ENCODE data around the gene ESR1. TPM values are rescaled to one million over a fixed set of nuclear protein-coding genes. Genes with fewer than 3 reads are reported as not detected.
"Not testable (repeated sequence)": the region's sequence is repeated elsewhere in the genome, so short reads cannot be mapped to it uniquely, and the experiment has no call there.

The ESR1 gene
- total RNA-seq, 2 donors from 2014 or later: 0.16 to 1.3 TPM

GRCh38 chr6:152049502-152049901 lies 242.0 kb downstream of the ESR1 start:
- no peaks in the 10 kb centered on the region for H3K9me3 Mint-ChIP-seq
- no peak for ATAC-seq
- H3K27ac Mint-ChIP-seq: no peak overlapping the region
- DNase-seq (ENCODE audit: low spot score in 2 of 2): no peak
- H3K36me3 Mint-ChIP-seq: no peaks in the 10 kb centered on the region

- Mint-ChIP-seq H3K9me3 (no peaks in the 10 kb centered on the region), H3K36me3 (no peaks in the 10 kb centered on the region), H3K27ac (no peak overlapping the region)
- DNase-seq (ENCODE audit: low spot score in 2 of 2) (no peak), ATAC-seq (no peak)
Measured at GRCh38 chr6:152050451-152051195, 243.1 kb downstream of the ESR1 start.

GRCh38 chr6:152052061-152052460 lies 244.6 kb downstream of the ESR1 start:
- no peaks in the 10 kb centered on the region for H3K9me3 Mint-ChIP-seq

GRCh38 chr6:152053332-152053731 lies 245.8 kb downstream of the ESR1 start:
- no peaks in the 10 kb centered on the region for H3K36me3 Mint-ChIP-seq
- no peak for ATAC-seq
- H3K27ac Mint-ChIP-seq: no peak overlapping the region
- DNase-seq (ENCODE audit: low spot score in 2 of 2): no peak
- no peaks in the 10 kb centered on the region for H3K9me3 Mint-ChIP-seq

More at GRCh38 chr6:152052061-152052460, 244.6 kb downstream of the ESR1 start:
- ATAC-seq: no peak
- H3K27ac Mint-ChIP-seq: no peak overlapping the region
- H3K36me3 Mint-ChIP-seq: no peaks in the 10 kb centered on the region
- no peak for DNase-seq (ENCODE audit: low spot score in 2 of 2)

GRCh38 chr6:152054441-152054840 lies 247.0 kb downstream of the ESR1 start:
- Mint-ChIP-seq H3K36me3 (no peaks in the 10 kb centered on the region), H3K27ac (no peak overlapping the region), H3K9me3 (no peaks in the 10 kb centered on the region)
- no peak for ATAC-seq
- no peak for DNase-seq (ENCODE audit: low spot score in 2 of 2)

- Mint-ChIP-seq H3K36me3 (no peaks in the 10 kb centered on the region), H3K27ac (no peak overlapping the region), H3K9me3 (no peaks in the 10 kb centered on the region)
- ATAC-seq (no peak), DNase-seq (ENCODE audit: low spot score in 2 of 2) (no peak)
Measured at GRCh38 chr6:152055517-152055916, 248.0 kb downstream of the ESR1 start.

- H3K9me3 Mint-ChIP-seq: no peaks in the 10 kb centered on the region
- no peaks in the 10 kb centered on the region for H3K36me3 Mint-ChIP-seq
- DNase-seq (ENCODE audit: low spot score in 2 of 2): no peak
- no peak for ATAC-seq
- H3K27ac Mint-ChIP-seq: no peak overlapping the region
Measured at GRCh38 chr6:152057832-152058498, 250.5 kb downstream of the ESR1 start.

- Mint-ChIP-seq H3K36me3 (peaks cover 0 to 4% of the 10 kb centered on the region in 2 donors), H3K9me3 (no peaks in the 10 kb centered on the region), H3K27ac (no peak overlapping the region)
- ATAC-seq (no peak), DNase-seq (ENCODE audit: low spot score in 2 of 2) (no peak)
Measured at GRCh38 chr6:152059909-152060308, 252.4 kb downstream of the ESR1 start.

GRCh38 chr6:152062476-152062875 lies 255.0 kb downstream of the ESR1 start:
- ATAC-seq (no peak), DNase-seq (ENCODE audit: low spot score in 2 of 2) (no peak)
- Mint-ChIP-seq H3K36me3 (peaks cover 0 to 4% of the 10 kb centered on the region in 2 donors), H3K9me3 (no peaks in the 10 kb centered on the region), H3K27ac (no peak overlapping the region)

GRCh38 chr6:152063170-152063921 lies 255.9 kb downstream of the ESR1 start:
- no peak overlapping the region for H3K27ac Mint-ChIP-seq
- DNase-seq (ENCODE audit: low spot score in 2 of 2): no peak
- peaks cover 0 to 4% of the 10 kb centered on the region in 2 donors for H3K36me3 Mint-ChIP-seq
- ATAC-seq: no peak
- H3K9me3 Mint-ChIP-seq: no peaks in the 10 kb centered on the region

- no peak for ATAC-seq
- no peak for DNase-seq (ENCODE audit: low spot score in 2 of 2)
- H3K36me3 Mint-ChIP-seq: peaks cover 0 to 4% of the 10 kb centered on the region in 2 donors
- H3K9me3 Mint-ChIP-seq: no peaks in the 10 kb centered on the region
- no peak overlapping the region for H3K27ac Mint-ChIP-seq
Measured at GRCh38 chr6:152068622-152069261, 261.3 kb downstream of the ESR1 start.

GRCh38 chr6:152070556-152070955 lies 263.1 kb downstream of the ESR1 start:
- no peak for ATAC-seq
- H3K9me3 Mint-ChIP-seq: peaks cover 0 to 12% of the 10 kb centered on the region in 2 donors
- DNase-seq (ENCODE audit: low spot score in 2 of 2): no peak
- H3K27ac Mint-ChIP-seq: no peak overlapping the region
- peaks cover 0 to 14% of the 10 kb centered on the region in 2 donors for H3K36me3 Mint-ChIP-seq

- H3K27ac Mint-ChIP-seq: no peak overlapping the region
- peaks cover 0 to 13% of the 10 kb centered on the region in 2 donors for H3K9me3 Mint-ChIP-seq
- ATAC-seq (no peak), DNase-seq (ENCODE audit: low spot score in 2 of 2) (no peak)
- H3K36me3 Mint-ChIP-seq: peaks cover 0 to 19% of the 10 kb centered on the region in 2 donors
Measured at GRCh38 chr6:152071318-152071717, 263.8 kb downstream of the ESR1 start.

GRCh38 chr6:152071843-152072242 lies 264.4 kb downstream of the ESR1 start:
- Mint-ChIP-seq H3K9me3 (peaks cover 0 to 15% of the 10 kb centered on the region in 2 donors), H3K27ac (no peak overlapping the region), H3K36me3 (peaks cover 0 to 19% of the 10 kb centered on the region in 2 donors)
- ATAC-seq (no peak), DNase-seq (ENCODE audit: low spot score in 2 of 2) (no peak)

GRCh38 chr6:152076242-152076641 lies 268.8 kb downstream of the ESR1 start:
- peaks cover 6 to 24% of the 10 kb centered on the region in 2 donors for H3K9me3 Mint-ChIP-seq

GRCh38 chr6:152078001-152078400 lies 270.5 kb downstream of the ESR1 start:
- Mint-ChIP-seq H3K27ac (no peak overlapping the region), H3K36me3 (peaks cover 15 to 36% of the 10 kb centered on the region in 2 donors), H3K9me3 (peaks cover 9 to 26% of the 10 kb centered on the region in 2 donors)
- ATAC-seq (no peak), DNase-seq (ENCODE audit: low spot score in 2 of 2) (no peak)

More at GRCh38 chr6:152076242-152076641, 268.8 kb downstream of the ESR1 start:
- not testable (repeated sequence) for DNase-seq (ENCODE audit: low spot score in 2 of 2); ATAC-seq; H3K27ac Mint-ChIP-seq
- peaks cover 12 to 34% of the 10 kb centered on the region in 2 donors for H3K36me3 Mint-ChIP-seq

Measured in activated naive CD4-positive, alpha-beta T cell treated with anti-CD3 and anti-CD28 coated beads, Interleukin-2, amount 50 U/mL, for 72 hours (primary cell).